ENCODE measurements around the gene PARD3B. TPM values are rescaled to one million over a fixed set of nuclear protein-coding genes. Genes with fewer than 3 reads are reported as not detected.

PARD3B gene
- total RNA-seq, 2 experiments from 2014 or later: 0.11 to 0.88 TPM

- CTCF ChIA-PET: interaction anchor here (1.2 kb wide), 1 partner anchor 35 kb away, joined by 3 read pairs; no protein-coding TSS in a partner anchor
- Mint-ChIP-seq H3K4me3 (no peak overlapping the region), H3K27me3 (peaks cover 1% of the 10 kb centered on the region), H3K27ac (no peak overlapping the region), H3K36me3 (ENCODE audit: low read depth) (no peaks in the 10 kb centered on the region), H3K4me1 (ENCODE audit: low read depth) (no peaks in the 10 kb centered on the region), H3K9me3 (no peaks in the 10 kb centered on the region)
- intact Hi-C loops (cut with micrococcal nuclease): no loop called here
- POLR2A ChIA-PET: interaction anchor here (0.6 kb wide), 1 partner anchor 23 kb away, joined by 3 read pairs; no protein-coding TSS in a partner anchor
- no peak for TF ChIP-seq CTCF (IDR thresholded peaks at IDR 0.05)
- ATAC-seq: no peak
- no peak for DNase-seq
These were observed 181.6 kb downstream of the PARD3B start for GRCh38 chr2:204726831-204727230.

- CTCF ChIA-PET: no interaction called here
- POLR2A ChIA-PET: interaction anchor here (0.6 kb wide), 1 partner anchor 22 kb away, joined by 3 read pairs; no protein-coding TSS in a partner anchor
- Mint-ChIP-seq H3K4me1 (ENCODE audit: low read depth) (no peaks in the 10 kb centered on the region), H3K36me3 (ENCODE audit: low read depth) (no peaks in the 10 kb centered on the region), H3K9me3 (no peaks in the 10 kb centered on the region), H3K27me3 (peaks cover 1% of the 10 kb centered on the region), H3K4me3 (no peak overlapping the region), H3K27ac (no peak overlapping the region)
- DNase-seq (no peak), ATAC-seq (no peak)
- no peak for TF ChIP-seq CTCF (IDR thresholded peaks at IDR 0.05)
- intact Hi-C loops (cut with micrococcal nuclease): no loop called here
These were observed 182.1 kb downstream of the PARD3B start for GRCh38 chr2:204727368-204727767.

GRCh38 chr2:204730603-204731002 lies 185.3 kb downstream of the PARD3B start:
- TF ChIP-seq CTCF (IDR thresholded peaks at IDR 0.05): no peak
- DNase-seq: no peak
- no peaks in the 10 kb centered on the region for H3K27me3 Mint-ChIP-seq
- H3K27ac Mint-ChIP-seq: no peak overlapping the region
- CTCF ChIA-PET: no interaction called here
- H3K4me3 Mint-ChIP-seq: no peak overlapping the region
- H3K36me3 Mint-ChIP-seq (ENCODE audit: low read depth): no peaks in the 10 kb centered on the region
- H3K4me1 Mint-ChIP-seq (ENCODE audit: low read depth): no peaks in the 10 kb centered on the region
- POLR2A ChIA-PET: no interaction called here
- no peaks in the 10 kb centered on the region for H3K9me3 Mint-ChIP-seq
- ATAC-seq: no peak
- intact Hi-C loops (cut with micrococcal nuclease): no loop called here

DNA sequence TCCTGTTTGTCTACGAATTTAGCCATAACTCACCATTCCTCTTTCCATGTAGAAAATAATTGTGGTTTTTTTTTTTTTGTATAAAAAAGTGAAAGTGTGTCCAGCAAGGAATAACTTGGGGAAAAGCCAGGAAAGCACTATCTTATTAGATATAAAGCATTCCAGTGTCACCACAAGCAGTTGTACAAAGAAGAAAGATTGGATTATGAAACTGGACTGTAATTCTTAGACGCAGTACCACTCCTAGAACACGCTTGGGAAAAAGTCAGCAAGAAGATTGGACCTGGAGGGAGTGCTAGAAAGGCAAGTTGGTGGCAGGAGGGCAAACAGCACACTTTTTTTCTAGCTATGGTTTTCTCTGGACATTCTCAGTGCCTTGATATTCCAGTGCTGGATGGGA lies 186.7 kb downstream of the PARD3B start:
- ChIA-PET POLR2A (no interaction called here), CTCF (no interaction called here)
- intact Hi-C loops (cut with micrococcal nuclease): no loop called here
- no peak for TF ChIP-seq CTCF (IDR thresholded peaks at IDR 0.05)
- no peak overlapping the region for H3K27ac Mint-ChIP-seq
- no peak overlapping the region for H3K4me3 Mint-ChIP-seq
- no peaks in the 10 kb centered on the region for H3K9me3 Mint-ChIP-seq
- no peaks in the 10 kb centered on the region for H3K27me3 Mint-ChIP-seq
- no peaks in the 10 kb centered on the region for H3K36me3 Mint-ChIP-seq (ENCODE audit: low read depth)
- H3K4me1 Mint-ChIP-seq (ENCODE audit: low read depth): no peaks in the 10 kb centered on the region
- ATAC-seq: no peak
- DNase-seq: no peak

GRCh38 chr2:204737296-204737695 lies 192.0 kb downstream of the PARD3B start:
- H3K36me3 Mint-ChIP-seq (ENCODE audit: low read depth): peaks cover 2% of the 10 kb centered on the region
- POLR2A ChIA-PET: no interaction called here
- no peak for DNase-seq
- peaks cover 3% of the 10 kb centered on the region for H3K9me3 Mint-ChIP-seq
- TF ChIP-seq CTCF (IDR thresholded peaks at IDR 0.05): no peak
- no peak overlapping the region for H3K4me3 Mint-ChIP-seq
- no peak for ATAC-seq
- H3K27me3 Mint-ChIP-seq: no peaks in the 10 kb centered on the region
- H3K27ac Mint-ChIP-seq: no peak overlapping the region
- no peaks in the 10 kb centered on the region for H3K4me1 Mint-ChIP-seq (ENCODE audit: low read depth)
- intact Hi-C loops (cut with micrococcal nuclease): no loop called here
- CTCF ChIA-PET: no interaction called here
